Mucosa of gallbladder (tissue), 1 donor: Measurements from ENCODE around the gene ARHGAP40. TPM values are rescaled to one million over a fixed set of nuclear protein-coding genes. Genes with fewer than 3 reads are reported as not detected.

Source experiments
- DNase-seq: peaks from one replicate; pipeline ENCODE4 v3.0.0-alpha.2; 2020; ENCODE audit warnings: low spot score
- total RNA-seq: library from RNA; stranded (reverse); gene quantifications from one replicate; pipeline ENCODE4 v1.2.1, GENCODE V29; 2021
- donor health status: DM: no; HTN: no; CAD: no.

Gene ARHGAP40
- total RNA-seq, 1 donor from 2014 or later: not detected

DNA sequence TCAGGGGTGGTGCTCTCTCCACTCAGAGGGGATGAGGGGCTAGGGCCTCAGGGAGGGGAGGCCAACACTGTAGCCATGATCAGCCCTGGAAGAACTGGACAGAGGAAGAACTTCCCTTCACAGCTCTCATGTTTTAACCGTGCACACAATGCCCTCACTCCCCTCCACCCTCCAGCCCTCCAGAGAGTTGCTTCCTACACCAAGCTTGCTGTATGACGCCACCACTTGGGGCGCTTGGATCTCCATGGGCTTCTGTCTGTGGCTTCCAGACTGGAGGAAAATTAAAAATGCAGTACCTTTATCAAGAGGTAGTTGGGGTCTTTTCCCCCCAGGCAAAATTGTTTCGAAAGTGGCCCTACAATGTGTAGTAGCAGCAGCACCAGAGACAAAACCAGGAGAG lies 48.4 kb downstream of the ARHGAP40 start:
- DNase-seq: no peak

DNA sequence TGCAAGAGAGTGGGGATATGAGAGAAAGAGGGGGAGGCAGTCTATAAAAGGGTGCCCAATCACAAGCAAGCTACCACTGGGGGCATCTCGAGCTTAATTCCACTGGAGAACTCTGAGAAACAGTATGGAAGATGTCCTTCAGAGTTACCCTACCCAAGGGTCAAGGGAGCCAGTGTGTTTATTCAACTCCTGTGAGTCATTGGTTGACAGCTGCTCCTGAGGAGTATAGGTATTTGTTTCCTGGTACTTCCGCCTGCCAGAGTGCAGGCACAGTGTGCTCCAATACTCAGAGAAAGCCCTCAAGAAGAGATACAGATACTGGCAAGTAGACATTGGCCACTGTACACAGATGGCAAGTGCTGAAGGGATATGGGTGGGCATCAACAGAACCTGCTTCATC lies 49.5 kb downstream of the ARHGAP40 start:
- DNase-seq: no peak

DNA sequence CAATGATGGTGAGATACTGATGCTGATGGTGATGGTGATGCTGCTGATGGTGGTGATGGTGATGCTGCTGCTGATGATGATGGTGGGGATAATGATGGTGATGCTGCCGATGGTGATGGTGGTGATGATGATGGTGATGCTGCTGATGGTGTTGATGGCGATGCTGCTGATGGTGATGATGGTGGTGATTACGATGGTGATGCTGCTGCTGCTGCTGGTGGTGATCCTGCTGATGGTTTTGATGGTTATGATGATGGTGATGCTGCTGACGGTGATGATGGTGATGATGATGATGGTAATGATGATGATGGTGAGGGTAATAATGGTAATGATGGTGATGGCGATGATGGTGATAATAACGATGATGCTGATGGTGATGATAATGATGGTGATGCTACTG lies 50.0 kb downstream of the ARHGAP40 start:
- DNase-seq: no peak

DNA sequence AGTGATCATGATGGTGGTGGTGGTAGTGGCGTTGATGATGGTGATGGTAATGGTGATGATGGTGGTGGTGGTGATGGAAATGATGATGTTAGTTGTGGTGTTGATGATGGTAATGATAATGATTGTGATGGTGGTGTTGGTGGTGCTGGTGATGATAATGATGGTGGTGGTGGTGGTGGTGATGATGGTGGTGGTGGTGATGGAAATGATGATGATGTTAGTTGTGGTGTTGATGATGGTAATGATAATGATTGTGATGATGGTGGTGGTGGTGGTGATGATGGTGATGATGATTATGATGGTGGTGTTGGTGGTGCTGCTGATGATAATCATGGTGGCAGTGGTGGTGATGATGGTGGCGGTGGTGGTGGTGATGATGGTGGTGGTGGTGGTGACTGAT lies 51.4 kb downstream of the ARHGAP40 start:
- no peak for DNase-seq

DNA sequence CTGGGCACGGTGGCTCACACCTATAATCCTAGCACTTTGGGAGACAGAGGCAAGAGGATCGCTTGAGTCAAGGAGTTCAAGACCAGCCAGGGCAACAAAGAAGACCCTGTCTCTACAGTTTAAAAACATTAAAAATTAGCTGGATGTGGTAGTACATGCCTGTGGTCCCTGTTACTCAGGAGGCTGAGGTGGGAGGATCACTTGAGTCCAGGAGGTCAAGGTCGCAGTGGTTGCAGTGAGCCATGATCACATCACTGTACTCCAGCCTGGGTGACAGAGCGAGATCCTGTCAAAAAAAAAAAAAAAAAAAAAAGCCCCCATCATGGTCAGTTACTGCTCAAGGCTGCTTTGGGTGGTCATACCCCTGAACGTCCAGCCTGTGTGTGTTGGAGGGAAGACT lies 55.8 kb downstream of the ARHGAP40 start:
- no peak for DNase-seq

DNA sequence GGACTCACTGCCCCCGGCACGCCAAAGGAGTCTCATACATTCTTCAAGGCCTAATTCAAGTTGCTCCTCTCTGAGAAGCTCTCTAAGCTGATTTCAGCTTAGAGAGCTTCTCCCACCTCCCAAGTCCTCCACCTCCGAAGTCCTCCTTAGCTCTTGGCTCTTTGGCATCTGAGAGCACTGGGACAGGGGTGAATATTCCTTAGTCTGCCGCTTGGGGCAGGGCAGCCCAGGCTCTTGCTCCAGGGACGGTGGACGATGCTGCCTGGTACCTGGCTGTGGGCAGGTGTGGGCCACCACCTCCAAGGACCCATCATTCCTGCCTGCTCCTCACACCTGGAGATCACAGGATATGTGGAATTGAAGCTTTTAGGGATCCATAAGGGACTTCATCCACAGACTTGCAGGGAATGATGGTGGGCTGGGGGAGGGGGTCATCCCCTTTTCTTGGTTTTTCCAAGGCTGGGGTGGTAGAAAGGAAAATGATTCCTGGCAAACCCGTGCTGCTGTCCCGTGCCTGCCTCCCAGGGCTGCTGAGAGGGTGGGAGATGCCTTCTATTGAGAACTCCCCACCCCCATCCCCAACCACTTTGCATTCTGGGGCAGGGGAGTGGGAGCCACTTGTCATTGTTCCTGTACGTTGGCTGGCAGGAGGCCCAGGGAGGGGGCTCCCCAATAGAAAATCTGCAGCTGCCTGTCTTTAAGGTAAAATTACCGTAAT lies 57.4 kb downstream of the ARHGAP40 start:
- DNase-seq: no peak

DNA sequence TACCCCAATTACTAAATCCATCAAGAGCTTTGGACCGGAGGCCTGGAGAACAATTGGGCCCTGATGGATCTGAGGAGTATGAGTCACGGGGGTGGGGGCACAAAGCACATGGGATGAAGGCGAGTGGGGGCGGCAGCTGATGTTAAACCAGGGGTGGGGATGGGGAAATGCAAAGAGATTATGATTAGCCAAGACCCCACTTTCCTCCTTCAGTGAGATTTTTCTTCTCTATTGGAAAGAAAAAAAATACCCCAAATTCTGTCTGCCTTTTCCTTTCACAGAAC lies 57.9 kb downstream of the ARHGAP40 start:
- no peak for DNase-seq

DNA sequence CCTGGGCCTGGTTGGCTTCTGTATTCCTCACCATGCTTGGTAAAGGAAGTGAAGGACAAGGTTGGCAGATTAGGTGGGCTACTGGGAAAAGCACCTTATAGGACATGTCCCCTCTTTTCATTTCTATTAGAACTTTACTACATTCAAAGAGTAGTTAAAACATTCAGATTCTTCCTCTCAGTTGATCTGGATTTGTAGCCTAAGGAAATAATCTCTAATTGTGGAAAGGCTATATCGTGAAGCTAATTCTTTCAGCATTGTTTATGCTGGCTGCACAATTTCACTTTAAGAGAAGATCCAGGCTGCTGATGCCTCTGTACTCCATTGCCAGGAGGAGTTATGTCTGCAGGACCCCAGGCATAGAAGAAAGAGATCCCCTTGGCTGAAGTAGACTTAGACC lies 58.8 kb downstream of the ARHGAP40 start:
- DNase-seq: no peak

DNA sequence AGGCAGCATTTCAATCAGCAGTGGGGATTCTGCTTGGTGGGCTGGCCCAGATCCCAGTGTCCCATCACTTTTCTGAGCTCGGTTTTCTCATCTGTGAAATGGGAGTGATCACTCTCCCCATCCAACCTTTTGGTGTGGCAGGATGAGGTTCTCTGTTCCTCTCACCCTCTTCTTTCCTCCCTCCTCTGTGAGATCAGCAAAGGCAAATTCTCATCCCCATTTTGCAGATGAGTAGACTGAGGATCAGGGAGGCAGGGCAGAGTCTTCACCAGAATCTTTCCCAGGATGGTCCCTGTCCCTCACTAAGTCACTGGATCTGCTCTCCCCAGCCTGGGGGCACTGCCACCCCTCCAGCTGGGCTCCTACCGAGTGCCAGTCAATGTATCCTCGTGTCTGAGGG lies 62.1 kb downstream of the ARHGAP40 start:
- DNase-seq: no peak

DNA sequence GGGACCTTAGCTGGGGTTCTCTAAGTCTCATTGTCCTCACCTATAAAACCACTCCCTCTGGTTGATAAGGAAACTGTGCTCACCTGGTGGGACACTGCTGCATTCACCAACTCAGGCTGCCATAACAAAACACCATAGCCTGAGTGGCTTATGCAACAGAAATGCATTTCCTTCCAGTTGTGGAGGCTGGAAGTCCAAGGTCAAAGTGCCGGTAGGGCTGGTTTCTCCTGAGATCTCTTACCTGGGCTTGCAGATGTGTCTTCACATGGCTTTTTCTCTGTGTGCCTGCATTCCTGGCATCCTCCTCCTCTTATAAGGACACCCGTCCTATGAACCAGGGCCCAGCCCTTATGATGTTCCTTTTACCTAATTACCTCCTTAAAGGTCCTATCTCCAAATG lies 62.7 kb downstream of the ARHGAP40 start:
- no peak for DNase-seq

DNA sequence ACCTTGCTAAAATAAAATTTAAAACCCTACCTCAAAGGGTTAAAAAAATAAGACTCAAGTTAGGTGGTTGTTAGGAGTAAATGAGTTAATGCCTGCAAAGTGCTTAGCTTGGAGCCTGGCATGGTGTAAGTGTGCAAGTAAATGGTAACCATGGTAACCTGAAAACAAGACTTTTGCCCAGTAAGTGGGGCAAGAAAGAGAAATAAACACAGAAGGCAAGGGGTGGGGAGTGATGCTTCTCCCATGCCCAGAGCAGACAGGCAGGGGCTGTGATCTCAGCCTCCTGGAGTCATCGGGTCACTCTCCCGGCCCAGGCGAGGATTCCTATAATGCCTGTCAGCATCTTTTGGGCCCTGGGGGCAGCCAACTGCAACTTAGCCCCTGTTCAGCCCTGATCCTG lies 63.5 kb downstream of the ARHGAP40 start:
- DNase-seq: no peak

DNA sequence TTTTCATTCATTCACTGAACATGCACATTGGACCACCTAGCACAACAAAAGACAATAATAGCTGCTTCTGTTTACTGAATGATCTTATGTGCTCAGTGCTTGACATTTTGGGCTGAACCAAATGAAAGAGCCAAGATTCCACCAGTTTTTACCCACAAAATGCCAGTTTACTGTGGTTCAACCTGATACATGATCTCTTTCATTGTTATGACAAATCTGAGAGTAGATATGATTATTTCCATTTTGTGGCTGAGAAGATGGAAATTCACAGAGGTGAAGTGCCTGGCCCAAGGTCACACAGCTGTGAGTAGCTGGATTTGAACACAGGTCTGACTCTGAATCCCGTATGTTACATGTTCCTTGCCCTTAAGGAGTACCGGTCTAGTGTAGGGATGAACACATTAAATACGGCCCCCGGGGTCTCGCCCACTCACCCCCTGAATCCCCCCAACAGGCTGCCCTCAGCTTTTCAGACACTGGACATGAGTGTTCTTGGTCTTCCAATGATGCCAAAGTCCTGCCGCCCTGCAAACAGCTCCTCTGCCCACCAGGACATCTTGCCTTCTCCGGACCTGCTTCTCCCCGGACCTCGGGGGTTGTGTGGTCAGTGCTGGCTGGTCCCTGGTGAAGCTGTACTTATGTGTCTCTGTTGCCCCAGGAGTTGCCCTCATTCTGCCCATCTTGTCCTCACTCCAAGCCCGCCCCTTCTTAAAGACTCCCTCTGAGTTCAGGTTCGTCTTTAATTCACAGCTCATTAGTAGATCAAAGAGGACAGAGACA lies 64.1 kb downstream of the ARHGAP40 start:
- DNase-seq: no peak

DNA sequence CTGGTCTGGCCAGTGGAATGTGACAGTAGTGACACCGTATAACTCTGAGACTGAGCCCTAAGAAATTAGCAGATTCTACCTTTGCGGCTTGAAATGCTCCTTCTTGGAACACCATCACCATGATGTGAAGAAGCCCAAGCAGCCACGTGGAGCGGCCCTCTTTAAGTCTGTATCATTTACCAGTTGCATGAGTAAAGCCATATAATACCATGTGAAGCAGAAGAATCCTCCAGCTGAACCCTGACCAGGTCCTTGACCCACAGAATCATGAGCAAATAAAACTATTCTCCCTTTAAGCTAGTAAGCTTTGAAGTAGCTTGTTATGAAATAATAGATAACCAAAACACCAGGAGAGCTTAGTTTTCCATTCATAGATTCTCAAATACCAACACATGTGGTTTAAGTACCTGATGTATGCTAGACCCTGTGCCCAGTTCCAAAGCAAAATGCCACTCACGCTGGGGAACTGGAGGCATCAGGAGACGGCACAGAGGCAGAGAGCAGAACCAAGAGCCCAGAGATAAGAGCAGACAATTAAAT lies 65.9 kb downstream of the ARHGAP40 start:
- no peak for DNase-seq

DNA sequence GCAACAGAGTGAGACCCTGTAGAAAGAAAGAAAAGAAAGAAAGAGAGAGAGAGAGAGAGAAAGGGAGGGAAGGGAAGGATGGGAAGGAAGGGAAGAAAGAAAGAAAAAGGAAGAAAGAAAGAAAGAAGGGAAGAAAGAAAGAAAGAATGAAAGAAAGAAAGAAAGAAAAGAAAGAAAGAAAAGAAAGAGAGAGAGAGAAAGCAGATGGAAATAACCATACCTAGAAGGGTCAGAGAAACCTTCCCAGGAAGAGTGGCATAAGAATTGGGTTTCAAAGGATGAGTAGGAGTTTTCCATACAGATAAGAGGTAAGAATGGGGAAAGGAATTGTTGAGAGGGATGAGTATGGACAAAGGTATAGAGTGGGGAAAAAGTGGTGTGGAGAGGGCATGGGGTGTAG lies 68.1 kb downstream of the ARHGAP40 start:
- no peak for DNase-seq

DNA sequence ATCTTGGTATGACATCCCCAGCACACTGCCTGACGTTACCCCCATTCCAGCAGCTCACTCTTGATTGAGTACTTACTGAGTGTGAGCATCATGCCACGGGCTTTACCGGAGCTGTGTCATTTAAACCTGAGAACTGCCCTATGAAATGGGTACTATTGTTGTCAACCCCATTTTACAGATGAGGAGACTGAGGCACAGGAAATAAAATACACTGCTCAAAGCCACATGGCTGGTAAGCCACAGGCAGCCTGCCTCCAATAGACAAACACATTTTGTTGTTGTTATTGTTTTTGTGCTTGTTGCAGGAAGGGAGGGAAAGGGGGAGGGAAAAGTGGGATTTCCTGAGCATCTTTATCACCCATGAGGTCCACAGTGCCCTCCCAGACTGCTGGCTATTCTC lies 69.2 kb downstream of the ARHGAP40 start:
- no peak for DNase-seq

DNA sequence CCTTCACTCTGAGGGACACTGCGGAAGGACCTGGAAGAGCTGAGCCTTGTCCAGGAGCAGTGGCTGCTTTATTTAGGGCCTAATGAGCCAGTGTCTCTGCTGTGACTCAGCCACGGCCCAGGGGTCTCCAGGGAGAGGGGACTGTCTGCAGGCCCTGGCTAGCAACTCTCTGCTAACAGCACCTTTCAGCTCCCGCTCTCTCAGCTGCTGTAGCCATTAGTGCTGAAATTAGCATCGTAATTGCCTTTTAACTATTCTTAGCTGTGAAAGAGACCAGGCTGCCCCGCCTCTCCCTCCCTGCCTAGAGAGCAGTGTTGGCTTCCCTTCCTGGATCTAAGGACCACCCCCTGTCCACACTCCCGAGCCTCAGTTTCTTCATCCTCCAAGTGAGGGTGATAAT lies 69.6 kb downstream of the ARHGAP40 start:
- no peak for DNase-seq

DNA sequence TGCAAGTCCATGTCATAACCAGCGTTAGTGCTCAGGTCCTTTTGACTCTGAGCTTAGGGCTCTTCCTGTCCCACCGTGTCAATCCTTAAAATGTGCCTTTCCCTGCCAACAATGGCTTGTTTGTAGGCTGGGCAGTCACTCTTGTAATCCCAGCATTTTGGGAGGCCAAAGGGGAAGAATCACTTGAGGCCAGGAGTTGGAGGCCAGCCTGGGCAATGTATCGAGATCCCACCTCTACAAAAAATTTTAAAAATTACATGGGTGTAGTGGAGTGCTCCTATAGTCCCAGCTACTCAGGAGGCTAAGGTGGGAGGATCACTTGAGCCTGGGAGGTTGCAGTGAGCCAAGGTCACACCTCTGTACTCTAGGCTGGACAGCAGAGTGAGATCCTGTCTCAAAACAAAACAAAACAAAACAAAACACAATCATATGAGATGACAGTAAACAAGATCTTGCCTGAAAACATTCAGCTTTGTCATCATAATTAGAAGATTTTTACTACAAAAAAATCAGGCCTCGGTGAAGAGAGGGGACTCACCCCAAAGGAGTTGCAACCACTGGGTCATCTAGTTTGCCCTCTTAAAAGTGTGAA lies 70.2 kb downstream of the ARHGAP40 start:
- DNase-seq: no peak

DNA sequence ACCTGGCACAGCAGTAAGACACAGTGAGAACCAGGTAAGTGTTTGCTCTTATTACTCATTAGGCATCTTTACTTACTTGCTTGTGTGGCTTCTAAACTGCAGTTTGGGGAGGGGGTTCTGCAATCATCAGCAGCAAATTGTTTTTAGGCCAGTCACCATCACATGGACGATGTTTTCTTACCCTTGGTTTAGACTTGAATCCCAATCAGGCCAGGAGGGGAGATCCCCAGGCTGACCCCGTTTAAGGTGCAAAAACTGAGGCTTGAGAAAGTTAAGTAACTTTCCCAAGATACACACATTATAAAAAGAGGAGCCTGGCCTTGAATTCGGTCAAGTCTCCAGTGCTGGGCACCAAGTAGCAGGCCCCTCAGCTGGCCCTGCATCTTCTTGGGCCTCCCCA lies 70.9 kb downstream of the ARHGAP40 start:
- no peak for DNase-seq

DNA sequence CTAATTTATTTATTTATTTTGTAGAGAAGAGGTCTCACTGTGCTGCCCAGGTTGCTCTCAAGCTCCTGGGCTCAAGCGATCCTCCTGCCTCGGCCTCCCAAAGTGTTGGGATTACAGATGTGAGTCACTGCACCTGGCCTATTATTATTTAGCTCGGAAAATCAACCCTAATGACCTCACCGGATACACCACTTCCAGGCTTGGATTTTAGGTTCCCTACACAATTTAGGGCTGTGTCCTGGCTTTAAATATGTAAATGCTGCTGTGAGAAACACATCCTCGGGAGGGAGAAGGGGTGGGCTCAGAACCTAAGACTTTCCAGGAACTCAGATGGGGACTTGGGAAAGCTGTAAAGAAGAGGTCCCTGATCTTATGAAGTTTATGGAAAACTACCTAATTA lies 71.7 kb downstream of the ARHGAP40 start:
- DNase-seq: no peak

DNA sequence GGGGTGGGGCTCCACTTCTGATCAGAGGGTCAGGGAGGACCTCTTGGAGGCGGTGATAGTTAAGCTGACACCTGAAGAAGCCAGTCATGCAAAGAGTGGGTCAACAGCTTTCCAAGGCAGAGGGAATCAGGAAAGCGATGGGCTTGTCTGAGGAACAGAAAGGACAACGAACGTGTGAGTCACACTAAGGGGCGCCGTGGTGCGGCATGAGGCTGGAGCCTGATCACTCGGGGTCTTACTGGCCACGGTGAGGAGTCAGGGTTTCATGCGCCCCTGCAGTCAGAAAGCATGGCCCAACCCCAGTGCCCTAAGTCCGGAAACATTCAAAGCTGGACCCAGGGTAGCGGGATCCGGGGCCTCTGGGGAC lies 72.1 kb downstream of the ARHGAP40 start:
- DNase-seq: no peak

DNA sequence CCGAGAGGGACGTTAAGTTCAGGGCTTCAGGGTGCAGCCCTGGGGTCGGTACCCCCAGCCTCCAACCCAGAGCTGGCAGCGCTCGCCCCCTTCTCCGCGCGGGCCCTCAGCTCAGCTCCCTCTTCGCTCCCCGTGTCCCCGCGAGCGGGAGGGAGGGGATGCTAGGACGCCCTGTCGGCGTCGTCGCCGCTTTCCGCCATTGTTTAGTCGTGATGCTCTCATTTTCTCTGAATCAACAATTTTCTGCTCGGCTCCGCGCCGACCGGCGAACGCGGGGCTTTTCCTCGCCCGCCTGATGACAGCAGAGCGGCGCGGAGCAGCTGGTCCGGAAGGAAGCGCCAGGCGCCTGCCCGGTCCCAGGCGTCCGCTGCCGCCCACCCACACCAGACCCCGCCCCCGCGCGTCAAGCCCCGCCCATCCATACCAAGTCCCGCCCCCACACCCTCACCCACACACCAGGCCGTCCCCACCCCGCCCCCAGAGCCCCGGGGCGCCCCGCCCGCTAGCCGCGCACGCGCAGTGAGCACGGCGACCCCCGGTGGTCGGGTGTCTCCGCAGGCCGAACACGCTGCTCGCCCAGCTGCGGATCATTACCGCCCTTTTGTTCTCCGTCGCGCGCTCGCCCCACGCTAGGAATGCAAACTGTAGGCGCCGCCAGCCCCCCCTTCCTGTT lies 72.6 kb downstream of the ARHGAP40 start:
- peak; percentile 21 for DNase-seq

DNA sequence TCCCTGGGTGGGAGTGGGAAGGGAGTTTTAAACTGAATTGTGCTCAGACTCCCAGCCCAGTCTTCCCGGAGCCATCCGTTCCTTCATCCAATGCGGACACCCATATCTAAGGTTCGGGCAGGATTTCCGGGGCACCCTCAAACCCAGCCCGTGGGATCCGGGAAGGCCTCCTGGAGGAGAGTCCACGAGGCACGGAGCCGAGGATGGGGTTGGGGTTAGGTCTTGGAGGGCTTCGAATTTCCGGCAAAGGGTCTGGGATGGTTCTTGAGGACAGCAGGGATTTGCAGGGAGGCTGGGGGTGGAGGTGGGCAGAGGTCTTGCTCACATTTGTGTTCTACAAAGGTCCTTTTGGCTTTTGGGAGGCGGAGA lies 73.1 kb downstream of the ARHGAP40 start:
- DNase-seq: no peak

DNA sequence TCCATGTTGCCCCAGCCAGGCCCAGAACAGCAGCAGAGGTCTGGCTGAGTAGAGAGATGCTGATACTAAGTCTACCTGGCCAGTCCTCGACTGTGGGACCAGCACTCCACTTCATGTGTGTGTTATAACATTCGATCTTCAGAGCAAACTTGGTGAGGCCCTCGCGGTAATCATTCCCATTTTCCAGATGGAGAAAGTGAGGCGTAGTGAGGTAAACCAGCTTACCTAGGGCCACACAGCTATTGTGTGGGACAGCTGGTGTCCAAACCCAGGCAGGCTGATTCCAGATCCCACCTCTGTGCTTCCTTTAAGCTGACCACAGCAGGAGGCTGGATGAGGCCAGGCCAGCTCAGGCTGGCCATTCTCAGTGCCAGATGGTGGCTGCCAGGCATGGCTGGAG lies 75.0 kb downstream of the ARHGAP40 start:
- no peak for DNase-seq
